Muscle of leg (tissue), 9 donors: ENCODE measurements around the gene SCGB1A1. TPM values are rescaled to one million over a fixed set of nuclear protein-coding genes. Genes with fewer than 3 reads are reported as not detected.

Experiments used
- polyA plus RNA-seq, 8 donors: library from polyadenylated mRNA; unstranded; fragments of 120-200 nt; gene quantifications; one replicate each; pipeline versions ENCODE4 v1.2.1 to v1.2.3, GENCODE V29; 2013; ENCODE audit warnings: inconsistent platforms in 1 of 8, low replicate concordance in 1 of 8; ENCODE audit not compliant: insufficient read length in 8 of 8, insufficient read depth in 1 of 8
- total RNA-seq: library from RNA; stranded (reverse); fragments of 120-200 nt; gene quantifications from one replicate; pipeline ENCODE4 v1.2.4, GENCODE V29; 2013

Gene SCGB1A1
- total and polyA plus RNA-seq, 9 donors, result 1.7 TPM; not detected in 8

Other genes with a start within 250 kb of the SCGB1A1 start
- not detected for gene SCGB1D1, start 228.8 kb upstream of the SCGB1A1 start, total RNA-seq
- gene SCGB1D1, start 228.8 kb upstream of the SCGB1A1 start, polyA plus RNA-seq, result not detected
- not detected for gene SCGB2A1, start 210.4 kb upstream of the SCGB1A1 start, total RNA-seq
- not detected for gene SCGB2A1, start 210.4 kb upstream of the SCGB1A1 start, polyA plus RNA-seq
- gene SCGB1D2, start 176.8 kb upstream of the SCGB1A1 start, total RNA-seq, result not detected
- gene SCGB1D2, start 176.8 kb upstream of the SCGB1A1 start, polyA plus RNA-seq, result not detected
- gene SCGB2A2, start 148.9 kb upstream of the SCGB1A1 start, total RNA-seq, result not detected
- under 1 TPM in 1 of 8 donors, not detected in 7; 0.38 TPM for gene SCGB2A2, start 148.9 kb upstream of the SCGB1A1 start, polyA plus RNA-seq
- not detected for gene SCGB1D4, start 120.0 kb upstream of the SCGB1A1 start, total RNA-seq
- not detected for gene SCGB1D4, start 120.0 kb upstream of the SCGB1A1 start, polyA plus RNA-seq
- gene ASRGL1, start 81.6 kb upstream of the SCGB1A1 start, total RNA-seq, result 2.5 TPM
- gene ASRGL1, start 81.6 kb upstream of the SCGB1A1 start, polyA plus RNA-seq, result 1 to 10 TPM; 2.4 to 5.5 (median 3.6) TPM
- 378 TPM for gene AHNAK, start 127.8 kb downstream of the SCGB1A1 start, total RNA-seq
- 100 to 1,000 TPM; 203 to 411 (median 313) TPM for gene AHNAK, start 127.8 kb downstream of the SCGB1A1 start, polyA plus RNA-seq
- gene EEF1G, start 154.9 kb downstream of the SCGB1A1 start, total RNA-seq, result 3,686 TPM
- 1,000 to 10,000 TPM; 2,985 to 3,560 (median 3,353) TPM for gene EEF1G, start 154.9 kb downstream of the SCGB1A1 start, polyA plus RNA-seq
- 7.8 TPM for gene TUT1, start 172.5 kb downstream of the SCGB1A1 start, total RNA-seq
- 10 to 100 TPM; 13.9 to 16.9 (median 14.7) TPM for gene TUT1, start 172.5 kb downstream of the SCGB1A1 start, polyA plus RNA-seq
- gene MTA2, start 182.8 kb downstream of the SCGB1A1 start, total RNA-seq, result 43.3 TPM
- 10 to 100 TPM; 43.8 to 63.7 (median 48.2) TPM for gene MTA2, start 182.8 kb downstream of the SCGB1A1 start, polyA plus RNA-seq
- 10.7 TPM for gene EML3, start 193.7 kb downstream of the SCGB1A1 start, total RNA-seq
- 10 to 100 TPM; 16.8 to 27.7 (median 20.3) TPM for gene EML3, start 193.7 kb downstream of the SCGB1A1 start, polyA plus RNA-seq
- gene ROM1, start 194.2 kb downstream of the SCGB1A1 start, total RNA-seq, result 3.3 TPM
- gene ROM1, start 194.2 kb downstream of the SCGB1A1 start, polyA plus RNA-seq, result 1 to 10 TPM; 1.5 to 4.0 (median 2.5) TPM
- gene B3GAT3, start 203.0 kb downstream of the SCGB1A1 start, total RNA-seq, result 18.7 TPM
- gene B3GAT3, start 203.0 kb downstream of the SCGB1A1 start, polyA plus RNA-seq, result 10 to 100 TPM; 19.9 to 27.2 (median 22.9) TPM
- gene GANAB, start 227.6 kb downstream of the SCGB1A1 start, total RNA-seq, result 92.8 TPM
- 100 to 1,000 TPM; 131 to 226 (median 179) TPM for gene GANAB, start 227.6 kb downstream of the SCGB1A1 start, polyA plus RNA-seq
- gene INTS5, start 234.3 kb downstream of the SCGB1A1 start, total RNA-seq, result 7.1 TPM
- gene INTS5, start 234.3 kb downstream of the SCGB1A1 start, polyA plus RNA-seq, result 10 to 100 TPM in 7 of 8 donors, 1 to 10 TPM in 1; 9.4 to 13.8 (median 12.8) TPM
- gene C11orf98, start 246.2 kb downstream of the SCGB1A1 start, total RNA-seq, result 33.4 TPM
- gene C11orf98, start 246.2 kb downstream of the SCGB1A1 start, polyA plus RNA-seq, result 10 to 100 TPM; 34.9 to 40.9 (median 37.8) TPM
- 7.6 TPM for gene CSKMT, start 246.3 kb downstream of the SCGB1A1 start, total RNA-seq
- 1 to 10 TPM; 2.6 to 5.0 (median 3.8) TPM for gene CSKMT, start 246.3 kb downstream of the SCGB1A1 start, polyA plus RNA-seq